Activated T-helper 2 cell treated with anti-CD3 and anti-CD28 coated beads, Interferon-gamma antibody, Interleukin-2, Interleukin-4, amounts not matched to agents 10 μg/mL and 5 μg/mL and 100 μg/mL, durations not matched to agents 14 hours and 24 hours and 36 hours (primary cell): ENCODE results near the gene NUPR2. TPM values are rescaled to one million over a fixed set of nuclear protein-coding genes. Genes with fewer than 3 reads are reported as not detected.
"Not testable (repeated sequence)": the region's sequence is repeated elsewhere in the genome, so short reads cannot be mapped to it uniquely, and the experiment has no call there.

Experiments
- DNase-seq: peaks from one replicate; pipeline ENCODE4 v3.0.0; 2021; ENCODE audit warnings: low spot score
- H3K27ac Mint-ChIP-seq: one replicate; pipeline ENCODE4 v1.8.0; 2021; ENCODE audit warnings: mixed read lengths
- H3K27me3 Mint-ChIP-seq: one replicate; pipeline ENCODE4 v1.8.0; 2021; ENCODE audit warnings: low read depth, mixed read lengths
- H3K36me3 Mint-ChIP-seq: one replicate; pipeline ENCODE4 v1.8.0; 2021; ENCODE audit warnings: low read depth, mixed read lengths
- H3K4me1 Mint-ChIP-seq: one replicate; pipeline ENCODE4 v1.8.0; 2021; ENCODE audit warnings: low read depth, mixed read lengths
- H3K4me3 Mint-ChIP-seq: one replicate; pipeline ENCODE4 v1.8.0; 2021; ENCODE audit warnings: low read depth, mild to moderate bottlenecking, moderate library complexity, mixed read lengths
- H3K9me3 Mint-ChIP-seq: one replicate; pipeline ENCODE4 v1.8.0; 2021; ENCODE audit warnings: mixed read lengths
- intact Hi-C: fragments of 100-400 bp; cut with micrococcal nuclease; formaldehyde crosslinking; loops from one replicate; pipeline ENCODE4 v1.15.1; 2023
- total RNA-seq: library from RNA; stranded (reverse); gene quantifications from 2 replicates; pipeline ENCODE4 v1.2.3, GENCODE V29; 2022

Gene NUPR2
- total RNA-seq, 1 donor from 2014 or later: not detected

DNA sequence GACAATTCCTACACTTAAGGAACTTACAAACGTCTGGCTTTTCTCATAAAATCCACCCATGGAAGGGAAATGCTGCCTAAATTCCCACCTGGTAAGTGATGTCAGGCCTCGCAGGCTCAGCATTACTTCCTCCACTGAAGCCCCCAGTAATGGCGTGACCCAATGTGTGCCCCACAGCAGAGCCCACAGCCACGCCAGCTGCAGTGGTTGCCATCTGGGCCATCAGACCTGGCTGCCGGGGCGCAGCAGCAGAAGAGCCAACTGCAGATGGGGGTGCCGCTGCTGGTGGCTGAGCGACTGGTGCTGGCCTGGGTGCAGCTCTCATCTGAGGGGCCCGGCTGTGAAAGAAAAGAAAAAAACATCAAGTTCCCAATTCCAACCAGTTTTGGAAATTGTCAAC lies 12.1 kb downstream of the NUPR2 start:
- H3K27ac Mint-ChIP-seq, DNase-seq, H3K27me3 Mint-ChIP-seq, H3K4me3 Mint-ChIP-seq, intact Hi-C loops: not testable (repeated sequence)
- Mint-ChIP-seq H3K36me3 (peaks cover 72% of the 10 kb centered on the region), H3K9me3 (peaks cover 16% of the 10 kb centered on the region), H3K4me1 (peaks cover 25% of the 10 kb centered on the region)

DNA sequence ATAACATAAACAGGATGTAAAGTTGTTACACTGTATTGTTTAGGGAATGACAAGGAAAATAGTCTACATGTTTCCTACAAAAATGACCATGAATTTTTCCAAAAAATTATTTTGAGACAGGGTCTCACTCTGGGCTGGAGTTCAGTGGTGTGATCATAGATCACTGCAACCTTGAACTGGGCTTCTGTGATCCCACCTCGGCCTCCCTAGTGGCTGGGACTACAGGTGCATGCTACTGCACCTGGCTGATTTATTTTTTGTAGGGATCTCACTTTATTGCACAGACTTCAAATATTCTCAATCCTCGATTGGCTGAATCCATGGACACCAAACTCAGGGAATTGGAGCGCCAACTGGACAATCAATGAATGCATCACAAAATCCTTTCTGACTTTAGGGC lies 16.6 kb downstream of the NUPR2 start:
- H3K9me3 Mint-ChIP-seq: no peaks in the 10 kb centered on the region
- H3K27me3 Mint-ChIP-seq: no peaks in the 10 kb centered on the region
- peaks cover 9% of the 10 kb centered on the region for H3K4me1 Mint-ChIP-seq
- DNase-seq: no peak
- H3K27ac Mint-ChIP-seq: no peak overlapping the region
- intact Hi-C loops: no loop called here
- no peak overlapping the region for H3K4me3 Mint-ChIP-seq
- peaks cover 56% of the 10 kb centered on the region for H3K36me3 Mint-ChIP-seq

DNA sequence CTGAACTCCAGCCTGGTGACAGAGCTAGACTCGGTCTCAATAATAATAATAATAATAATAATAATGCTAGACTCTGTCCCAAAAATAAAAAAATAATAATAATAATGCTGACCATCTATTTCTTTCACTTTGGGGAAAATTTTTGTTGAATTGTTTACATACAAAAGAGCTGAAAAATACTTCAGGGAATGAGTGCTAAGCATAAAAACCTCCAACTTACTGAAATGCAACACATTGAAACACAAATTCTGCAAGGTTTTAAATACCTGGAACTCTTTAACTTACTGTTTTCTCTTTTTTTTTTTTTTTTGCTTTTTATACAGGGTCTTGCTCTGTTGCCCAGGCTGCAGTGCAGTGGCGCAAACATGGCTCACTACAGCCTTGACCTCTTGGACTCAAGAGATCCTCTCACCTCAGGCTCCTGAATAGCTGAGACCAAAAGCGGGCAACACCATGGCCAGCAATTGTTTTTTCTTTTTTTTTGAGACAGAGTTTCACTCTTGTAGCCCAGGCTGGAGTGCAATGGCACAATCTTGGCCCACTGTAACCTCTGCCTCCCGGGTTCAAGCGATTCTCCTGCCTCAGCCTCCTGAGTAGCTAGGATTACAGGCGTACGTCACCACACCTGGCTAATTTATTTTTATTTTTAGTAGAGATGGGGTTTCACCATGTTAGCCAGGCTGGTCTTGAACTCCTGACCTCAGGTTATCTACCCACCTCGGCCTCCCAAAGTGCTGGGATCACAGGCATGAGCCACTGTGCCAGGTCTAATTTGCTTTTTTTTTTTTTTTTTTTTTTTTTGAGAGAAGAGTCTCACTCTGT lies 17.8 kb downstream of the NUPR2 start:
- H3K36me3 Mint-ChIP-seq: peaks cover 47% of the 10 kb centered on the region

DNA sequence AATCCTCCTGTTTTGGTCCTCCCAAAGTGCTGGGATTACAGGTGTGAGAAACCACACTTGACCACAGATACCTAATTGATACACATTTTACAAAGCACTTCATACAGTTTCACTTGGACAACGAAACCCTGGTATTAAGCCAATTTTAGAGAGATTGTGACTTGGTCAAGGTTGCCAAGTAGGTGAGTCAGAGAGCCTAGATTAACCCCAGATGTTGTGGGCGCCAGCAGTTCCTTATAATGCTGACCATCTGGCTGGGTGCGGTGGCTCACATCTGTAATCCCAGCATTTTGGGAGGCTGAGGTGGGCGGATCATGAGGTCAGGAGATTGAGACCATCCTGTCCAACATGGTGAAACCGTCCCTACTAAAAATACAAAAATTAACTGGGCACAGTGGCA lies 18.5 kb downstream of the NUPR2 start:
- Mint-ChIP-seq H3K36me3 (peaks cover 43% of the 10 kb centered on the region), H3K4me3 (no peak overlapping the region), H3K27ac (no peak overlapping the region), H3K4me1 (peaks cover 4% of the 10 kb centered on the region), H3K9me3 (no peaks in the 10 kb centered on the region), H3K27me3 (no peaks in the 10 kb centered on the region)
- intact Hi-C loops: no loop called here
- no peak for DNase-seq

More for the DNA sequence above, 17.8 kb downstream of the NUPR2 start:
- H3K4me3 Mint-ChIP-seq, H3K4me1 Mint-ChIP-seq, DNase-seq, H3K9me3 Mint-ChIP-seq, H3K27ac Mint-ChIP-seq, intact Hi-C loops, H3K27me3 Mint-ChIP-seq: not testable (repeated sequence)

DNA sequence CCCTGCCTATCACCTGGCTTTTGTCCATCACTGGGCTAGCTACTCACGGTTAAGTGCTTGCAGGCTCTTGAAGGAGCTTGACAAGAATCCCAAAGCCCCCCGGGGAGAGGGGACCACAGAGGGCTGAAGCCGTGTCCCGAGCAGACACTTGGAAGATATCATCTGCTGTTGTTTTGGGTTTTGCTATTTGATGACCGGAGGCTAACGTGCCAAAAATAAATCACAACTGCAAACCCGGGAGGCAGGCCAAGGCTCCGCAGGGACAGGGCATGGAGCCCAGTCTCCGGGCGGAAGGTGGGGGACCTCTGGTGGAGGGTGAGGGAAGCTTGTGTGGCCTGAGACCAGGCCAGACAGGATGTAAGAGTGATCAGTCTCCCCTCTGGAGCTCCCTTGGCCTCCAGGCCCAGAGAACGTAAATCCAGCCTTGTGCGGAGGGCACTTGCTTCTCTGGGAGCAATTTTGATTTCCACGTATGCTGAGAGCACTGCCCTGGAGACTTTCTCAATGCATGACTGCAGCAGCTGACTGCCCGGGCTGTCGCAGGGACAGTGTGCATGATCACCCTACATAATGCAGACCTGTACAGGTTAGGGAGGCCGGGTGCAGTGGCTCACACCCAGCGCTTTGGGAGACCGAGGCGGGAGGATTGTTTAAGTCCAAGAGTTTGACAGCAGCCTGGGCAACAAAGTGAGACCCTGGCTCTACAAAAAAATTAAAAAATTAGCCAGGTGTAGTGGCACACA lies 23.3 kb downstream of the NUPR2 start, which contains the start of gene PHKG1:
Gene PHKG1, minus strand, starts transcription at position 164 of the 743 bp plus-strand sequence. CDS start 4,011 bp downstream, outside the sequence.
- intact Hi-C loops: no loop called here
- Mint-ChIP-seq H3K27me3 (no peaks in the 10 kb centered on the region), H3K27ac (no peak within 1 kb of the TSS)

DNA sequence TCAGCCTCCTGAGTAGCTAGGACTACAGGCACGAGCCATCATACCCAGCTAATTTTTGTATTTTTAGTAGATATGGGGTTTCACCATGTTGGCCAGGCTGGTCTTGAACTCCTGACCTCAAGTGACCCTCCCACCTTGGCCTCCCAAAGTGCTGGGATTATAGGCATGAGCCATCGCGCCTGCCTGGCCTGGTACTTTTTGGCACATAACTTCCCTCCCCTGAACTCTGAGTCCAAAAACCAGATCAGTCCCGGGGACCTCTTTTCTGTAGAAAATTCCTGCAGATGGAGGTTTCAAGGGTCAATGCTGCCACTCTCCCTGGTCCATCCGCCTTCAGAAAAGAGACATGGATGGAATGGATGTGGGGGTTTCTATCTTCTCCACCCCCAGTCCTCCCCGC lies 23.8 kb downstream of the NUPR2 start:
- H3K27ac Mint-ChIP-seq, H3K4me3 Mint-ChIP-seq, intact Hi-C loops, H3K9me3 Mint-ChIP-seq, H3K36me3 Mint-ChIP-seq, H3K27me3 Mint-ChIP-seq, DNase-seq, H3K4me1 Mint-ChIP-seq: not testable (repeated sequence)

More for the DNA sequence above, 23.3 kb downstream of the NUPR2 start, which contains the start of gene PHKG1:
- no peak for DNase-seq
- Mint-ChIP-seq H3K36me3 (peaks cover 12% of the 10 kb centered on the region), H3K9me3 (no peaks in the 10 kb centered on the region), H3K4me3 (no peak within 1 kb of the TSS), H3K4me1 (no peaks in the 10 kb centered on the region)

DNA sequence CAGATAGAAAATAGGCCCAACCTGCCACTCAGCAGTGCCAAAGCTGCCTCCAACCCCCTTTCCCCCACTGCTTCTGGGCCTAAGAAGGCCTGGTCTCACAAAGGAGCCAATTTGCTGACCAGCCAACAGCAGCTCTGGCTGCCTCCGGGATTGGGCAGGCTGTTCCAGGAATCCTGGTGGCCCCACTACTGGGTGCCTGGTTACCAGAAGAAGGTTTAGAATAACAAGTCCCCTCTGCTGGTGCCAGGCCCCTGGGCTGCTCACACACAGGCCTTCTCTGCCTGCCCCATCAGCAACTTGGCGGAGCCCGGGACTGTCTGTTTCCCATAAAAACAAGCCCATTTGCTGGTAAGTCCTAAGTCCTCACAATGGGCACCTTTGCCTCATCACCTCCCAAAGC lies 24.6 kb downstream of the NUPR2 start:
- intact Hi-C loops: no loop called here
- Mint-ChIP-seq H3K36me3 (peaks cover 7% of the 10 kb centered on the region), H3K4me3 (no peak overlapping the region), H3K27ac (no peak overlapping the region), H3K4me1 (no peaks in the 10 kb centered on the region), H3K9me3 (no peaks in the 10 kb centered on the region), H3K27me3 (no peaks in the 10 kb centered on the region)
- no peak for DNase-seq

DNA sequence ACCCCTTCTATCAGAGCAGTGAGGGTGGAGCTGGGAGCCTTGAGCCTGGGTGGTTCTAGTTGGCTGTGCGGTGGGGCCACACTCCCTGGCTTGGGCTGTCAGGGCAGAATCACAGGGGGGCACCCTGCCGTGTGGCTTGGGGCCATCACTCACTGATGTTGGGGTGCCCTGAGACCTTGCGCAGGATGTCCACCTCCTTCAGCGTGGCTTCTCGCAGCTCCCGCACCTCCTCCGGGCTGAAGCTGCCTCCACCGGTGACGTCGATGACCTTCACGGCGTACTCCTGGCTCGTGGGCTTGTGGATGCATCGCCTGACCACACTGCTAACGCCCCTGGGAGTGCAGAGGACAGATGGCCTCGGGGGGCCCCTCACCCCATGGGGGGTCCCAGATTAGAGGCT lies 28.8 kb downstream of the NUPR2 start:
- Mint-ChIP-seq H3K27ac (no peak overlapping the region), H3K4me3 (no peak overlapping the region), H3K9me3 (no peaks in the 10 kb centered on the region), H3K36me3 (peaks cover 10% of the 10 kb centered on the region), H3K4me1 (no peaks in the 10 kb centered on the region), H3K27me3 (no peaks in the 10 kb centered on the region)
- no peak for DNase-seq
- intact Hi-C loops: no loop called here

DNA sequence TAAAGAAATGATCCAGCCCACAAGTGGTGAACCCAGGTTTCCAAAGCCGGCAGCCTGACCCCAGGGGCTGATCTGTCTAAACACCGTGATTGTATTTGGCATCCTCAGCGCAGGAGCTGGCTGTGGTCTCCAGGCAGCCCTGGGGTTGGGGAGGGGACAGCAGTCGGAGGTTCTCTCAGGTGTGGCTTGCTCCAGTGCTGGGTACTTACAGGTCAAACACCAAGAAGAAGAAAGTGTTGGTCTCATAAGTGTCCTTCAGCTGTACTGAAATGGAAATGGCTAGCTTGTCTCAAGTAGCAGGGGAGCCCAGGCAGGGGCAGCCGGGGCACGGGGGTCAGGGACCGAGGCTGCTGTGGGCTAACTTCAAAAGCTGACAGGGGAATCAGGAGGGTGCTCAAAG lies 29.5 kb downstream of the NUPR2 start:
- DNase-seq: no peak
- H3K27me3 Mint-ChIP-seq: no peaks in the 10 kb centered on the region
- H3K9me3 Mint-ChIP-seq: no peaks in the 10 kb centered on the region
- no peak overlapping the region for H3K4me3 Mint-ChIP-seq
- intact Hi-C loops: no loop called here
- H3K4me1 Mint-ChIP-seq: no peaks in the 10 kb centered on the region
- peaks cover 16% of the 10 kb centered on the region for H3K36me3 Mint-ChIP-seq
- no peak overlapping the region for H3K27ac Mint-ChIP-seq

DNA sequence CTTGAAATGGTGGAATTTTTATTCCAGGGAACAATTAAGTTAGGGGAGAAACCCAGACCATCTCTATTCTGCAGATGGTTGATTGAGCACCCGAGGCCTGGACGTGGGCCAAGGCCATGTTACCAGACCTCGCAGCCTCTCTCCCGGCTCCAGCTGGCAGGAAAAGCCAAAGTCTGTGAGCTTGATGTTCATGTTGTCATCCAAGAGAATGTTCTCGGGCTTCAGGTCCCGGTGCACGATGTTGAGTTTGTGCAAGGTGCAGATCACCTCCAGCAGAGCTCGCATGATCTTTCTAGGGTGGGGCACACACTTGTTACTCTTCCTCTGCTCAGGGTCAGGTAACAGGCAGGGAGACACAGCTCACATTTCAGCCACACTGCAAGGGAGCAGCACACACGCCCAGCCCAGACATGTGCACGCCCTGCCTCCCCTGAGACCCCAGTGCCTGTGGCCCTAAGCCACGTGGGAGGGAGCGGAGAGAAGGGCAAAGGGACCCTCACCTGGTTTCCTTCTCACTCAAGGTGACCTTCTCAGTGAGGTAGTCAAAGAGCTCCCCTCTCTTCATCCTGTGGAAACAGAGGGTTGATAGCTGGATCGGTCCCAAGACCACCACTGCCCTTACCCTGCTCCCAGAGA lies 32.9 kb downstream of the NUPR2 start:
- Mint-ChIP-seq H3K4me1 (no peaks in the 10 kb centered on the region), H3K27ac (no peak overlapping the region), H3K9me3 (no peaks in the 10 kb centered on the region), H3K4me3 (no peak overlapping the region), H3K36me3 (peaks cover 35% of the 10 kb centered on the region), H3K27me3 (no peaks in the 10 kb centered on the region)
- intact Hi-C loops: no loop called here
- no peak for DNase-seq

DNA sequence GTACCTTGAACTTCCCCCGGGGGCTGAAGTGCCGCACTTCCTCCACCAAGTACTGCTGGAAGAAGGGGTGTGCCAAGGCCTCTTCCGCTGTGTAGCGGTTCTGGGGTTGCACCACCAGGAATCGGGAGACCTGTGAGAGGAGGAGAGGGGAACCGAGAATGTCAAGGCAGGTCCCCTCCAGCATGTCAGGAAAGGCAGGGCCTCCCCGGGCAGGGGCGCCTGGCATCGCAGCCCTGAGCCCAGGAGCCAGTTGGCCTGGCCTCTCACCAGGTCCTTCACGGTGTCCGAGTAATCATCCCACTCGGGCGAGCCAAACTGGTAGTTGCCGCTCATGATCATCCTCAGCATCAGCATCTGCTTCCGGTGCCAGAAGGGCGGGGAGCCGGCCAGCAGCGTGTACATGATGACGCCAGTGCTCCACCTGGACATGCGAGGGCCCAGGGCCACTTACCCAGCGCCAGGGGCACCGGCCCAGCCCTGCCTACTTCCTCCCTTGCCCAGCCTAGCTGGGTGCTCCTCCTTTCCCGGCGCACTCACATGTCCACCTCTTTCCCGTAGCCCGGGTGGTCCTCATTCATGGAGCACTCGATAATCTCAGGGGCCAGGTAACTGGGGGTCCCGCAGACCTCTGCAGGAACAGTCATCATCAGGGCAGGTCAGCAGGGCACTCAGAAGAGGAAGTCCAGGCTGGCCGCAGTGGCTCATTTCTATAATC lies 34.4 kb downstream of the NUPR2 start:
- no peaks in the 10 kb centered on the region for H3K9me3 Mint-ChIP-seq
- intact Hi-C loops: no loop called here
- H3K4me1 Mint-ChIP-seq: no peaks in the 10 kb centered on the region
- peaks cover 34% of the 10 kb centered on the region for H3K36me3 Mint-ChIP-seq
- H3K27ac Mint-ChIP-seq: no peak overlapping the region
- no peaks in the 10 kb centered on the region for H3K27me3 Mint-ChIP-seq
- H3K4me3 Mint-ChIP-seq: no peak overlapping the region
- DNase-seq: no peak

DNA sequence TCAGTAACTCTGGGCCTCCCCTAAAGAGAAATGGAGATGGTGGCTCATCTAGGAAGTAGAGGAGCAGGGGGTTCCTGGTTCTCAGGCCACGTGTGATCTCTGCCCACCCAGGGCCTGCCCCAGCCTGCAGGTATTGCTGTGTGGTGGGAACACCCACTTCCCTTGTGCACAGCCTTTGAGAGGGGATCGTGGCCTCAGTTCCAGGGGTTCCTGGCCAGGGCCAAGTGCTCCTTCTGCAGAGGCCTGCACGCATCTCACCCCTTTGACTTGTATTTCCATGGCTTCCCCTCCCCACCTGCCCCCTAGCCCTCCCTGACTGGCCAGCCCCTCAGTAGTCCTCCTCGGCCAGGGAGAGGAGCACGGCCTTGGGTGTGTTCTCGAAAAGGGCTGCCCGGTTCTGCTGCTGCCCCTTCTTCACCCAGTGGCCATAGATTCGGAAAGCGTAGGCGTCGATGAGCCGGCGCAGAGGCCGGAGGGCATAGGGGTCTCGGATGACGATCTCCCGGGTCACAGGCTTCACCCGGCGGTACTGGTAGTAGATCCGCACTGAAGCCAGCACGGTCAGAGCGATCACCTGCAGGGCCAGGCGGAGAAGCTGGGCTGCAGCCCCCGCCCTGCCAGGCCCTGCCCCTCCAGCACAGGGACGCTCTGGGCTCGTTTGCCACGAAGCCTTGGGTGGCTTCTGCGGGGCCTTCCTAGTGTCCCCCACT lies 35.3 kb downstream of the NUPR2 start:
- peaks cover 29% of the 10 kb centered on the region for H3K36me3 Mint-ChIP-seq
- intact Hi-C loops, H3K27ac Mint-ChIP-seq, H3K4me3 Mint-ChIP-seq, H3K27me3 Mint-ChIP-seq, H3K4me1 Mint-ChIP-seq, DNase-seq, H3K9me3 Mint-ChIP-seq: not testable (repeated sequence)
